IPS-NIHi11 (cell line): ENCODE results near the gene TNNT3.

Source experiments
- DNase-seq: peaks from one replicate; pipeline ENCODE4 v3.0.0; 2012; ENCODE audit warnings: mixed read lengths, low spot score

TNNT3 gene

DNA sequence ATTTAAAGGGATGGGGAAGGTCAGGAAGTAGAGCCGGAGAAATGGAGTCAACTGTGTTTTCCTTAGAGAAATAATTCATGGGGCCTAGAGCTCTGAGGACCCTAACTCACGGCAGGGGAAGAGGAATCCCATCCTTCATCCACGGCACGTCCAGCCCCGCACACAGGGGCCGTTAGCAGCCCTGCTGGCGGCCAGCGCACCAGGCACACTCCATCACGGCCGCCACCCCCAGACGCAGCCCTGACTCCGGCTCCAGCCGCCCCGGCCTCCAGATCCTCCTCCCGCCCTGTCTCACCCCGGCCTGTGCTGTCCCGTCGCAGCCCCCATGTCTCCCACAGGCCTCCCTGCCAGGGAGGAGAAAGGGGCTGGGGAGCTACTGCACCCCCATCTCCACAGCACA is 38.9 kb downstream of the TNNT3 start:
- DNase-seq, result no peak

DNA sequence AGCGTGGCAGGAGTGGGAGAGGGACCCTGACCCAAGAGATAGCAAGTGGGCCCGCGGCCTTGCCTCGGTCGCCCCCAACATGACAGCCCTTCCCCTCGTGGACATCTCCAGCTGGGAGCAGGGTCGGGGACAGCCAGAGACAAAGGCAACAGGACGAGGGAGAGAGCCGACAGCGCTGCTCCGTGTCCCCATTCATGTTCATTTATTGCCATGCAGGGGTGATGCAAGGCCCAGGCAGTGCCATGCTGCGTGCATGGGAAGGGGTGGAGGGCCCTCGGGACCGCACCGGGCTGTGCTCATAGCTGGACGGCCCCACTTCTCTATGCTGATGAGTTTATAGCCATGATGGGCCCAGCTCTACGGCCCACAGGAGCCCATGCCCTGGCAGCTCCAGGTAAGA is 40.3 kb downstream of the TNNT3 start:
- no peak for DNase-seq

DNA sequence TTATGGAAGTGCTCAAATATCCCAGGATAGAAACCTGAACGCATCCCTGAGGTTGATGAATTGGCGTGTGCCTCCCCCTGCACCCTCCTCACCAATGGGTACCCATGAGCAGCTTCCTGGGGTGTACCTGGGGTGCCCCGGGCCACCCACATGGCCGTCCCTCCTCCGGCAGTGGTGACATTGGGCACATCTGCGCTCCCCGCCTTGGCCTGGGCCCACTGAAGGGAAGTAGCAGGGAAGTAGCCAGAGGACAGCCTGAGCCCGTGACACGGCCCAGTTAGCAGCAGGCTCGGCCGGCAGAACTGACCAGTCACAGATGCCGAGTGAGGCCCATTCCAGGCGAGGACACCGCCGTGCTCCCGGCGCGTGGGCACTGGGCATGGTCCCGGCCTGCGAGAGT is 44.4 kb downstream of the TNNT3 start:
- DNase-seq, result no peak

DNA sequence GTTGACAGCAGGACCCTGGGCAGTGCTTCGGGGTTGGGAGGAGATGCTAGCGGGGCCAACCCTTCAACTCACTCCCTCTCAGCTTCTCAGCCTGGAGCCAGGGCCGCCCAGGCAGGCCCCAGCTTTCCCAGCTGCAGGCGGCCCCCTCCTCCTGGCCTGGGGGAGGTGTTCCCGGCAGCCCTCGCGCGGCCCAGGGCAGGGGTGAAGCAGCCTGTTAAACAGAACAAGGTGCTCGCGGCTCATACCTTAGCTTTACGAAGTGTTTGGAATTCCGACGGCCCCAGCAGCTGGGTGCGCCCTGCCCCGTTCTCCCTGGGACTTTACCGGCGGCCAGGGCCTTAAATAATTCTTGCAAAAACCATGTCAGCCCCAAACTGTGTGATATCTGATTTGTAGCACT is 44.8 kb downstream of the TNNT3 start:
- DNase-seq, result no peak

DNA sequence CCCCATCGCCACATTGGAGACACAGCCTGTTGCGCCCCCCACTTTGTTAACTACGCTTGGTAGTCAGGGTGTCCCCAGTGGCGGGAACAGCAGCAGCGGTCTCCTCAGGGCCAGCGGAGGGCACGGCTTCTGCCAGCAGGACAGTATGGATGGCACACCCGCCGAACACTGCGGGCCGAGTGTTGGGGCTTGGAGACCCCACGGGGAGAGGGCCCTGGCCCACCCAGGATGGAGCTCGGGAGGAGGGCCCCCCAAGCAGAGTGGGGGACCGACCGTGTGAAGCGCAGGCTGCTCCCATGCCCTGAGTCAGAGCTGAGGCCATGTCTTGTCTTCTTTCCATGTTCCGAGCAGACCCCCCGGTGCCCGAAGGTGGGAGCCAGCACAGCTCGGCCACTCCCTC is 45.5 kb downstream of the TNNT3 start:
- DNase-seq, result no peak

DNA sequence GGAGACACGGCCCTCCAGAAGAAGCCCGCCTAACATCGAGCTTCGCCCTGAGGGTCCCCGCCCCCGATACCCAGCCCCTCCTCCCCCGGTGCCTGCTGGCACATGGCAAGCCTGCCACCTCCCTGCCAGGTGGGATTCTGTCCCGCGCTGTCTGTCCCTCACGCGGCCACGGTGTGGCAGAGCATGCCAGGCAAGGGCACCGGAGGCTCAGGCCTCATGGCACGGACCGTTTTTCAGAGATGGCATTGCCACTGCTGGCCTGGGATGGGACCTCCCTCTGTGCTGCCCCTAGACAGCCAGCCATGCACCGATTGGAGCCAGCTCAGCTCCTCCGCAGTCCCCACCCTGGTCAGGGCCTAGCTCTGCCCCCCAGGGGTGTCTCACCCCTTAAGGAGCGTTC is 47.0 kb downstream of the TNNT3 start:
- no peak for DNase-seq

DNA sequence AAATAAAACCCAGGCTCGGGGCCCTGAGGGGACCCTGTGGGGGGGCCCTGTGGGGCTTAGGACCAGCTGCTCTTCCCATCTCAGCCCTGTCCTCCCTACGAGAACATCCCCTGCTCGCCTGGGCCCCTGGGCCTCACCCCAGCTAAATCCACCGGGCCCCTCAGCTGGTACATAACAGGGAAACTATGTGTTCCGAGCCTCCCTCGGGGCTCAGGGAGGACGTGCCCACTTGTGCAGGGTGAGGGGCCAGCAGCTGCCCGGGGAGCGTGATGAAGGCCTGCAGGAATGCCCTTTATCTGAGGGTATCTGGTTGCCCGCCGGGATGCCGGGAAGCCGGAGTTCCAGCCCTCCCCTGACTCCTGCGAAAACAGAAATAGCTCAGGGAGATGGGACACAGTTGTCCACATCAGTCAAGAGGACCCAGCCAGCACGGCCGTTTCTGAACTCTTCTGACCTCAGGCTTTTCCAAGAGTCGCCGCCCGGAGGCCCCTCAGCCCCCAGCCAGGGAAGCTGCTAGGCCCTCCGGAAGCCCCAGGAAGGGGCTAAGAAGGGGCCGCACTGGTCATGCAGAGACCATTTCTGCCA is 48.2 kb downstream of the TNNT3 start:
- no peak for DNase-seq

DNA sequence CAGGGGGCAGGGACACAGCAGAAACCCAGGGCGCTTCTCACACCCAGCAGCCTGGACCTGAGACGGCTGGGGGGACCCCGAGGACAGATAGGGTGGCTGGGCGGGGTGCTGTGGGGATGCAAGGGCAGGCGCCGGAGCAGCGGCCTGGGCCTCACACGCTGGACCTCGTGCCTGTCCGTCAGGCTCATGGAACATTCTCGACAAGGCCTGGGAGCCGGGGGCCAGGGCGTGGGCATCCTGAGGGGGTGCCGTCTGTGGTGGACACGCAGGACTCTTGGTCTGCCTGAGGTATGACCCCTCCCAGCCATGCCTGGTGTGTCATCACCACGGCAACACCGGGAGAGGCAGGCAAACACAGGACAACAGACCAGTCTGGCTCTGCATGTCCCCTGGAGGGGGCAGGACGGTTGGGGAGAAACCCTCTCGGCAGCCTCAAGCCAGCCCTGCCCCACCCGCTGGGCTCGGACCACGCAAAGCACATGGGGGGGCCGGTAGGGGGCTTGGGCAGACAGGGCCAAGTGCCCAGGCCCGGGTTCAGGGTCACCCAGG is 49.0 kb downstream of the TNNT3 start:
- no peak for DNase-seq

DNA sequence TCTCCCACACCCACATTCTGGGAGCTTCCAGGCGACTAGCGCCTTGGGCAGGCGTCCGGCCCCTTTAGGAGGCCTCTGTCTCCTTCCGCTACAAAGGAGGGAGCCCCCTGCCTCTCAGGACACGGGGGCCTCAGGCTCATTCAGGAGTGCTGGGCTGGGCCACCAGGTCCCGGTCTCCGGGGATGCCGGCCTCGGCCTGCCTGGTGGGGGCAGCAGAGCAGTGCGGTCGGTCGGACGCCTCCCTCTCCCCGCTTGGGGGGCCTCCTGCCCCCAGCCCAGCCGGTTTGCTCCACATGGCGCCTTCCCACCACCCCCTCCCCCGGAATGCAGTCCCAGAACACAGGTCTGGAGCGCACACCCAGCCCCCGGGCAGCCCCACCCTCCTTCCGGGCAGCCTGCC is 49.5 kb downstream of the TNNT3 start:
- no peak for DNase-seq

DNA sequence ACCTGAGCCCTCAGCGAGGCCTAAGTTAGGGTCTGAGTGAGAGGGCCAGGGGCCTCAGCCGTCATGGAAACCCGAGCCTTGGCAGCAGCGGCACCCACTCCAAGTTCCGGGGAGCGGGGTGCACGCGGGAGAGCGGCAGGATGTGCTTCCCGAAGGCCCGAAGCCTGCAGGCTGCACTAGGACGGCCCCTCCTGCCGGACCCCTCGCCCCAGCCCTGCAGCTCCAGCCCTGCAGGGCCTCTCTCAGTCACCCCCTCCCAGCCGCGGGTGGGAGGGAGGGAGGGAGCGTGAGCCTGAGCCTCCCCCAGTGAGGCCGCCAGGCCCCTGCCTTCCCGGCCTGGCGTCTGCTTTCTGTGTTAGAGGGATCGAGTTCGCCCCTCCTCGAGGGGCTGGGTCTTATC is 50.3 kb downstream of the TNNT3 start:
- DNase-seq, result no peak

DNA sequence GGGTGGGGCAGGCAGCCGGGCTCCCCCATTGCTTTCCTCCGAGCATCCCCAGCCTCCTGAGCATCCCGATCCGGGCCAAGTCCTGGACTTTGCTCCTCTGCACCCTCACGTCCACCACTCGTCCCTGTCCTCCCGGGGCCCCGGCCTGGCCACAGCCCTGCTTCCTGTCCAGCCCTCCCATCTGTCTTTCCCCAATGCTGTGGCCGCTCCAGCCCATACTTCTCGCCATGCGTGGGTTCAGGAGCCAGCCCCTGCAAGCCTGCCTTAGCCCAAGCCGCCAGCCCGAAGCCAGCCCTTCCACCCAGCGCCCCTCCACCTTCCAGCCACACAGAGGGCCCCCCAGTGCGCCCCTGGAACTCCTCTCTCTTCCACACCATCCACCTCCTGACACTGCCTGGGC is 51.5 kb downstream of the TNNT3 start:
- DNase-seq, result no peak

DNA sequence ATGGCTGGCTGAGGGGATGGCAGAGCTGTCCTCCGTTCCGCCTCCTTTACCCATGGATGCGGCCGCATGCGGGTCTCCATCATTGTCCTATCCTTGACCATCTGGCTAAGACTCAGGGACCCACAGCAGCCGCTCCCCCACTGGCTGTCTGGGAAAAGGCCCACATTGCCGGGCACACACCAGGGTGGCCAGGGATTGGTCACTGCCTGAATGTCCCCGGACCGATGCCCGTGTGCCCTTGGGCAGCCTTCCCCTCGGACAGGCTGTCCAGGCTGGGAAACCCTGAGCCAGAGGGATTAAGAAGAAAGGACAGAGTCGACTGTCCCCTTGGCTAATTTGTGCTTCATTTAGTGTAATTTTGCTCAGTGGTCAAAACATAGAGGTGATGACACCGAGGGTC is 55.7 kb downstream of the TNNT3 start:
- no peak for DNase-seq

DNA sequence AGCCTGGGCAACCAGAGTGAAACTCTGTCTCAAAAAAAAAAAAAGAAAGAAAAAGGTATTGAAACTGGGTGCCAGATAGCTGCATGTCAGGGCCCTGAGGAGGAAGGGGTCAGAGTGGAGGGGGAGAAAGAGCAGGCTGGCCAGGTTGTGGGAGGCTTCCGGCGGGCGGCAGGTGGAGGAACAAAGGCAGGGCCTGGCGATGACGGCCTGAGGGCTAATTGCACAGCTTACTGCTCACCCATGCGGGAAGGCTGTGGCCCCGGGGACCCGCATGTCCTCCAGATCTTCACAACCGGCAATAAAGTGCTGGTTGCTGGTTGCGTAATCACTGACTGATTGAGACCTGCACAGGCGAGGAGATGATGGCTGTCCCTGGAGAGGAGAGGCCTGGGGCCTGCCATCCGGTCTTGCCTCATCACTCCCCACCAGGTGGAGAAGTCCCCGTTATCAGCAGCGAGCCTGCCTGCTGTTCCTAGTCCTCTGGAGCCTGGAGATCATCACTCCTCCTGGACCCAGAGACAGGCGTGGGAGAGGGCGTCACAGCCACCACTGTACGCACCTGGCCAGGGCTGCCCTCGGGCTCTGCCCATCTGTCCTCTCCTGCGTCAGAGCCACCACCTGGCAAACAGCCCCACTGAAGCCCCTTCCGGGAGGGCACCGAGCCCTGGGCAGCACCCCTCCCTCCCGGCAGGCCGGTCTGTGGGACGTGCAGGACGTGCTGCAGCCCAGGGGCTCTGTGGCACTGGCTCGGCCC is 59.4 kb downstream of the TNNT3 start:
- no peak for DNase-seq

DNA sequence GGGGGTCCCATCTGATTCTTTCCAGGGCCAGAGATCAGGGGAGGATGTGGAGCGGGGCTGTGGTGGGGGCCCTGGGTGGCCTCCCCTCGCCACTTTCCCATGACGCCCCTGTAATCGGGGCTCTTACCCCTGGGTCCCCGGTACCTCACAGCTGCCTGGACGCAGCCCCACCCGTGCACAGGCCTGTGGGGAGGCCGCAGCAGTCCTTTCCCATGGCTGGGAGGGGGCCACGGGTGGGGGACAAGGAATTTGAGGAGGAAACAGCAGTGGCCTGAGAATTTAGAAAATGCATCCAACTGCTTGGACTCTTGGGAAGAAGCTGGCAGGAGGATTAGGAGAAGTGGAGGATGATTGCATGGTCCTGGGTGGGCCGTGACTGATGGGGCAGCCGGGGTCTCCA is 60.1 kb downstream of the TNNT3 start:
- no peak for DNase-seq

DNA sequence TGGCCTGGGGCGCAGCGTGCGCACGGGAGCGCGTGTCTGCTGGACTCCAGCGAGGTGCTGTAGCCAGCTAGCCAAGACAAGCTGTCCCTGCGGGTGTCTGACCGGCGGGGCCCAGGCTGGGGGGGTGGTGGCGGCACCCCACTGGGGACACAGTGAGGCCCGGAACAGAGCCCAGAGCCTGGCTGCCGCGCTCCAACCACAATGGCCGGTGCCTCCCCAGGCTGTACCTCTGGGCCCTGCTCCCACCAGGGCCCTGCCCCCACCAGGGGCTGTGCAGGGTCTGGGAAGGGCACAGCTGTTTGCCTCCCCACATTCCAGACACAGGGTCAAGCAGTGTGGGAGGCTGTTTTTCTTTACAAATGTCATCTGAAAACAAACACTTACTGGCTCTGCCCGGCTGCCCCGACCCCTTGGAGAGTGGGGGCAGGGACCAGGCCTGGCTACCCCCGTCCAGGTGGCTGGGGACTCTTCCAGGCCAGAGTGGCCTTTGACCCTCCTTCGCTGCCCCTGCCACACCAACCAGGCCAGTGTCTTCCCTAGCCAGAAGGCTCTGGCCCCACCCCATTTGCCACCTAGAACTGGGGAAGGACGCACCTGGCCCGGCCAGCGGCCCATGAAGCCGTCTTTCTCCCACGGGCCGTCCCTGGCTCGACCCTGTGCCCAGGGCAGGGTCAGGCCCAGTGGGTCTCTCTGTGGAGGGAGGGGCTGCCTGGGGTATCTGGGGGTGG is 63.5 kb downstream of the TNNT3 start:
- no peak for DNase-seq

DNA sequence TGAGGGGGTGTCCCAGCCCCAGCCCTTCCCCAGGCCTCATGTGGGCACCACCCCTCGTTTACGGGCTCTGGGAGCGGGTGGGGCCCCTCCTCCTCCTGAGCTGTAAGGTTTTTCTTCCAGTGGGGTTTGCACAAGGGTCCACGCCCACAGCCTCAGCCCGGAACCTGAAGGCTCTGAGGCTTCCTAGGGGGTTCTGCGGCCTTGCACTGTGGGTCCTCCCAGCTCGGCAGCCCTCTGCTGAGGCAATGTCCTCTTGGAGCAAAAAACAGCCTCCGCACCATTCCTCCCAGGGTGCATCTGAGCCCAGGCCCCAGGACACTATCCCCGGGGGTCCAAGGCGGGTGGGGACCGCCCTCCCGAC is 64.1 kb downstream of the TNNT3 start:
- DNase-seq, result no peak

DNA sequence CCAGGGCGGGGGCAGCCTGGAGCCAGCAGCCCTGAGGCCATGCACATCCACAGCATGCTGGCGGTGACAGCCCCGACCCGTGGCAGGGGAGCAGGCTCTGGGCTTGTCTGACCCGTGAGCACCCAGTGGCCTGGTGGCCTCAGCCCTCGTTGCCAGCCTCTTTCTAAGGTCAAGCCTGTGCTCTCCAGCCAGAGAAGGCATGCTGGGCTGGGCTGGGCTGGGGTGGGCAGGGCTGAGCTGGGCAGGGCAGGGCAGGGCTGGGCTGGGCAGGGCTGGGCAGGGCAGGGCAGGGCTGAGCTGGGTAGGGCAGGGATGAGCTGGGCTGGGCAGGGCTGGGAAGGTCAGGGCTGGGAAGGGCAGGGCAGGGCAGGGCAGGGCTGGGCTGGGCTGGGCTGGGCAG is 67.5 kb downstream of the TNNT3 start:
- no peak for DNase-seq

DNA sequence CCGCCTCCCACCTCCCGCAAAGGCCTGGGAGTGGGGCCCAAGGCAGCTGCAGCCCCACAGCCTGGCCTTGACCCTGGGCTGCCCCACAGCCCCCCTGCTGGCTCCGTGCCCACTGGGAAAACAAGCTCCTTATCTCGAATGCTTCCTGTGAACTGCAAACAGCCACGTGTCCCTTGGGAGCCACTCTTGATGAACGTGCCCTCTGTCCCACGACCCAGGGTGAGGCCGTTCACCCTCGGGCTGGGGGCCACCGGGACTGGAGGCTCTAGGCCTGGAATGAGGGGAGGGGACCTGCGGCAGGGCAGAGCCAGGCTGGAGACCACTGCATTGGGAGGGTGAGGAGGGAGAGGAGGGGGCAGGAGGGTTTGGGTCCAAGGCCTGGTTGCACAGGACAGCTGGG is 68.7 kb downstream of the TNNT3 start:
- DNase-seq, result no peak
